Ovary (tissue), 3 donors: ENCODE measurements around the gene SLC6A18.

ENCODE experiments used
- POLR2A ChIP-seq: fragments of 450-650 bp; IDR thresholded peaks from one replicate; pipeline ENCODE4 v1.6.1; 2017; ENCODE audit warnings: antibody characterized with exemption, mild to moderate bottlenecking, moderate library complexity
- TF ChIP-seq, protein P1 (sequence below), 3 donors: fragments of 450-650 bp in 2 of 3; fragments of 200-600 bp in 1 of 3; IDR thresholded peaks; one replicate each; pipeline versions ENCODE4 v1.5.1 to v1.8.0; 2016 to 2022; ENCODE audit warnings: antibody characterized with exemption in 3 of 3, mild to moderate bottlenecking in 1 of 3
- donor health status: DM: no; HTN: no; CAD: no.

- TF ChIP-seq POLR2A, result no peak
- TF ChIP-seq, protein P1, sequence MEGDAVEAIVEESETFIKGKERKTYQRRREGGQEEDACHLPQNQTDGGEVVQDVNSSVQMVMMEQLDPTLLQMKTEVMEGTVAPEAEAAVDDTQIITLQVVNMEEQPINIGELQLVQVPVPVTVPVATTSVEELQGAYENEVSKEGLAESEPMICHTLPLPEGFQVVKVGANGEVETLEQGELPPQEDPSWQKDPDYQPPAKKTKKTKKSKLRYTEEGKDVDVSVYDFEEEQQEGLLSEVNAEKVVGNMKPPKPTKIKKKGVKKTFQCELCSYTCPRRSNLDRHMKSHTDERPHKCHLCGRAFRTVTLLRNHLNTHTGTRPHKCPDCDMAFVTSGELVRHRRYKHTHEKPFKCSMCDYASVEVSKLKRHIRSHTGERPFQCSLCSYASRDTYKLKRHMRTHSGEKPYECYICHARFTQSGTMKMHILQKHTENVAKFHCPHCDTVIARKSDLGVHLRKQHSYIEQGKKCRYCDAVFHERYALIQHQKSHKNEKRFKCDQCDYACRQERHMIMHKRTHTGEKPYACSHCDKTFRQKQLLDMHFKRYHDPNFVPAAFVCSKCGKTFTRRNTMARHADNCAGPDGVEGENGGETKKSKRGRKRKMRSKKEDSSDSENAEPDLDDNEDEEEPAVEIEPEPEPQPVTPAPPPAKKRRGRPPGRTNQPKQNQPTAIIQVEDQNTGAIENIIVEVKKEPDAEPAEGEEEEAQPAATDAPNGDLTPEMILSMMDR (IDR thresholded peaks at IDR 0.05), result no peak
Observed at GRCh38 chr5:1185038-1185627, 40.0 kb upstream of the SLC6A18 start.
